Ovary (tissue), 3 donors: ENCODE measurements around the gene SEC31B.

ENCODE experiments used
- EP300 ChIP-seq: sonication (generic); formaldehyde crosslinking; IDR thresholded peaks from one replicate; pipeline ENCODE4 v1.6.1; 2017; ENCODE audit warnings: antibody characterized with exemption
- POLR2A ChIP-seq: fragments of 450-650 bp; IDR thresholded peaks from one replicate; pipeline ENCODE4 v1.6.1; 2017; ENCODE audit warnings: antibody characterized with exemption, mild to moderate bottlenecking, moderate library complexity
- TF ChIP-seq, protein P1 (sequence below), 3 donors: fragments of 450-650 bp in 2 of 3; fragments of 200-600 bp in 1 of 3; IDR thresholded peaks; one replicate each; pipeline versions ENCODE4 v1.5.1 to v1.8.0; 2016 to 2022; ENCODE audit warnings: antibody characterized with exemption in 3 of 3, mild to moderate bottlenecking in 1 of 3
- donor health status: DM: no; HTN: no; CAD: no.

DNA sequence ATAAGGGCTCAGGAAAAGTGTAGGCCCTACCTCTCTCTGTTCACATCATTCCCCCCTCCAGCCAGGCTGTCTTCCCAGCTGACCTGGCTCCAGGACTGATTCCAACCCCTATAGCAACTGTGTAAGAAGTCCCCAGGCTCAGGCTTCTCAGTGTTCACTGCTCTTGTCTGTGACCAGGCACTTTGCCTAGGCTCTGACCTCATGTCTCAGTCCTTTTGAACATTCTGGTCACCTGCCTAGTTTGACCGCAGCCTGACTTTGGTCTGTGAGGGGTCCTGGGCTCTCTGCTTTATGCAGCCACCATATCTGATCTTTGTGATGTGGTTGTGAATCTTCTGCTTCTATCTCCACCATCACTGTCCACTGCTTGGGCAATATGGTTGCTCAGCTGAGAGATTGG is 40.6 kb upstream of the SEC31B start:
- TF ChIP-seq, protein P1, sequence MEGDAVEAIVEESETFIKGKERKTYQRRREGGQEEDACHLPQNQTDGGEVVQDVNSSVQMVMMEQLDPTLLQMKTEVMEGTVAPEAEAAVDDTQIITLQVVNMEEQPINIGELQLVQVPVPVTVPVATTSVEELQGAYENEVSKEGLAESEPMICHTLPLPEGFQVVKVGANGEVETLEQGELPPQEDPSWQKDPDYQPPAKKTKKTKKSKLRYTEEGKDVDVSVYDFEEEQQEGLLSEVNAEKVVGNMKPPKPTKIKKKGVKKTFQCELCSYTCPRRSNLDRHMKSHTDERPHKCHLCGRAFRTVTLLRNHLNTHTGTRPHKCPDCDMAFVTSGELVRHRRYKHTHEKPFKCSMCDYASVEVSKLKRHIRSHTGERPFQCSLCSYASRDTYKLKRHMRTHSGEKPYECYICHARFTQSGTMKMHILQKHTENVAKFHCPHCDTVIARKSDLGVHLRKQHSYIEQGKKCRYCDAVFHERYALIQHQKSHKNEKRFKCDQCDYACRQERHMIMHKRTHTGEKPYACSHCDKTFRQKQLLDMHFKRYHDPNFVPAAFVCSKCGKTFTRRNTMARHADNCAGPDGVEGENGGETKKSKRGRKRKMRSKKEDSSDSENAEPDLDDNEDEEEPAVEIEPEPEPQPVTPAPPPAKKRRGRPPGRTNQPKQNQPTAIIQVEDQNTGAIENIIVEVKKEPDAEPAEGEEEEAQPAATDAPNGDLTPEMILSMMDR (IDR thresholded peaks at IDR 0.05): no peak
- TF ChIP-seq POLR2A (no peak), EP300 (no peak)
